ENCODE measurements around the gene POFUT2. TPM values are rescaled to one million over a fixed set of nuclear protein-coding genes. Genes with fewer than 3 reads are reported as not detected.

Gene POFUT2
- total RNA-seq, 1 donor from 2014 or later, result 9.0 TPM

GRCh38 chr21:45224189-45224938 lies 63.3 kb downstream of the POFUT2 start:
- H3K4me3 ChIP-seq (ENCODE audit: low read depth, low read length), result no peak overlapping the region
- no peaks in the 10 kb centered on the region for H3K36me3 ChIP-seq (ENCODE audit: control insufficient read depth, insufficient read depth, low read length)
- DNase-seq (ENCODE audit: low read depth), result no peak
- no peak for FAIRE-seq
- TF ChIP-seq CTCF (IDR thresholded peaks at IDR 0.05; ENCODE audit: insufficient read depth, low read length, severe bottlenecking), result no peak
- no peaks in the 10 kb centered on the region for H3K27me3 ChIP-seq (ENCODE audit: control insufficient read depth, insufficient read depth, low read length)

- FAIRE-seq (no peak), DNase-seq (ENCODE audit: low read depth) (no peak)
- TF ChIP-seq CTCF (IDR thresholded peaks at IDR 0.05; ENCODE audit: insufficient read depth, low read length, severe bottlenecking), result no peak
- Histone ChIP-seq H3K27me3 (ENCODE audit: control insufficient read depth, insufficient read depth, low read length) (no peaks in the 10 kb centered on the region), H3K4me3 (ENCODE audit: low read depth, low read length) (no peak overlapping the region), H3K36me3 (ENCODE audit: control insufficient read depth, insufficient read depth, low read length) (no peaks in the 10 kb centered on the region)
Observed at GRCh38 chr21:45223236-45224185, 64.2 kb downstream of the POFUT2 start.

GRCh38 chr21:45222001-45222400 lies 65.7 kb downstream of the POFUT2 start:
- H3K36me3 ChIP-seq (ENCODE audit: control insufficient read depth, insufficient read depth, low read length), result no peaks in the 10 kb centered on the region
- H3K4me3 ChIP-seq (ENCODE audit: low read depth, low read length), result no peak overlapping the region
- no peak for FAIRE-seq
- DNase-seq (ENCODE audit: low read depth), result no peak
- no peak for TF ChIP-seq CTCF (IDR thresholded peaks at IDR 0.05; ENCODE audit: insufficient read depth, low read length, severe bottlenecking)
- H3K27me3 ChIP-seq (ENCODE audit: control insufficient read depth, insufficient read depth, low read length), result no peaks in the 10 kb centered on the region

- Histone ChIP-seq H3K36me3 (ENCODE audit: control insufficient read depth, insufficient read depth, low read length) (no peaks in the 10 kb centered on the region), H3K4me3 (ENCODE audit: low read depth, low read length) (no peak overlapping the region), H3K27me3 (ENCODE audit: control insufficient read depth, insufficient read depth, low read length) (no peaks in the 10 kb centered on the region)
- no peak for TF ChIP-seq CTCF (IDR thresholded peaks at IDR 0.05; ENCODE audit: insufficient read depth, low read length, severe bottlenecking)
- no peak for FAIRE-seq
- no peak for DNase-seq (ENCODE audit: low read depth)
Observed at GRCh38 chr21:45220714-45221490, 66.8 kb downstream of the POFUT2 start.

- Histone ChIP-seq H3K27me3 (ENCODE audit: control insufficient read depth, insufficient read depth, low read length) (no peaks in the 10 kb centered on the region), H3K36me3 (ENCODE audit: control insufficient read depth, insufficient read depth, low read length) (no peaks in the 10 kb centered on the region), H3K4me3 (ENCODE audit: low read depth, low read length) (no peak overlapping the region)
- TF ChIP-seq CTCF (IDR thresholded peaks at IDR 0.05; ENCODE audit: insufficient read depth, low read length, severe bottlenecking), result no peak
- DNase-seq (ENCODE audit: low read depth) (peak; percentile 59), FAIRE-seq (no peak)
Observed at GRCh38 chr21:45220071-45220481, 67.6 kb downstream of the POFUT2 start.

Measured in bronchial epithelial cell (primary cell).